Mesothelial cell of epicardium (in vitro differentiated cells): ENCODE data around the gene CPLANE1. TPM values are rescaled to one million over a fixed set of nuclear protein-coding genes. Genes with fewer than 3 reads are reported as not detected.

Source experiments
- DNase-seq, 2 experiments: peaks; one replicate each; pipeline ENCODE4 v3.0.0; 2021; ENCODE audit warnings: low spot score in 2 of 2; ENCODE audit not compliant: unreplicated experiment in 2 of 2
- H3K27ac Mint-ChIP-seq: 2 replicates; pipeline ENCODE4 v1.8.0; 2021; ENCODE audit warnings: mixed read lengths
- H3K27me3 Mint-ChIP-seq: 2 replicates; pipeline ENCODE4 v1.8.0; 2021; ENCODE audit warnings: low read depth, mixed read lengths
- H3K36me3 Mint-ChIP-seq: 2 replicates; pipeline ENCODE4 v1.8.0; 2021; ENCODE audit warnings: mixed read lengths
- H3K4me1 Mint-ChIP-seq: 2 replicates; pipeline ENCODE4 v1.8.0; 2021; ENCODE audit warnings: mixed read lengths
- H3K4me3 Mint-ChIP-seq: 2 replicates; pipeline ENCODE4 v1.8.0; 2021; ENCODE audit warnings: mild to moderate bottlenecking, moderate library complexity, mixed read lengths
- H3K9me3 Mint-ChIP-seq: 2 replicates; pipeline ENCODE4 v1.8.0; 2021; ENCODE audit warnings: mixed read lengths
- total RNA-seq: library from RNA; stranded (reverse); gene quantifications from 3 replicates; pipeline ENCODE4 v1.2.1, GENCODE V29; 2021
- TF ChIP-seq, protein P1 (sequence below): fragments of 200-600 bp; sonication (generic); IDR thresholded peaks from one replicate; pipeline ENCODE4 v1.5.0; 2021; ENCODE audit warnings: antibody characterized with exemption; ENCODE audit not compliant: unreplicated experiment

The CPLANE1 gene
- total RNA-seq, 1 donor from 2014 or later = 32.3 TPM

DNA sequence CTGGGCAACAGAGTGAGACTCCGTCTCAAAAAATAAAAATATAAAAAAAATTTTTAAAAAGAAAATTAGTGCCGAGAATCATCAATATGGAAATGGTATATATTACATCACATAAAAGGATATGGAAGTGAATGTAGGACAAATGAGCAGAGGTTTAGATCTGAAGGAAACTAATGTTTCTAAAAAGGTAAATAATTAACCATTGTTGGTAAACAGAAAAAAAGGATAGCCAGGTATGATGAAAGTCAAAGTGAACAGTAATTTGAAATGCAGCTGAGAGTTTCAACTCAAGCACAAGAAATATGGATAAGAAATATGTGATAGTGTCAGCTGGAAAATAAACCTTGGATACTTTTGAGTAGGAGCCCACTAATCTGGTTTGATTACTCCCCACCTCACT lies 76.2 kb downstream of the CPLANE1 start:
- Mint-ChIP-seq H3K36me3 (peaks cover 36% of the 10 kb centered on the region), H3K4me1 (no peaks in the 10 kb centered on the region), H3K9me3 (no peaks in the 10 kb centered on the region), H3K4me3 (no peak overlapping the region), H3K27ac (no peak overlapping the region), H3K27me3 (no peaks in the 10 kb centered on the region)
- DNase-seq = no peak
- TF ChIP-seq, protein P1, sequence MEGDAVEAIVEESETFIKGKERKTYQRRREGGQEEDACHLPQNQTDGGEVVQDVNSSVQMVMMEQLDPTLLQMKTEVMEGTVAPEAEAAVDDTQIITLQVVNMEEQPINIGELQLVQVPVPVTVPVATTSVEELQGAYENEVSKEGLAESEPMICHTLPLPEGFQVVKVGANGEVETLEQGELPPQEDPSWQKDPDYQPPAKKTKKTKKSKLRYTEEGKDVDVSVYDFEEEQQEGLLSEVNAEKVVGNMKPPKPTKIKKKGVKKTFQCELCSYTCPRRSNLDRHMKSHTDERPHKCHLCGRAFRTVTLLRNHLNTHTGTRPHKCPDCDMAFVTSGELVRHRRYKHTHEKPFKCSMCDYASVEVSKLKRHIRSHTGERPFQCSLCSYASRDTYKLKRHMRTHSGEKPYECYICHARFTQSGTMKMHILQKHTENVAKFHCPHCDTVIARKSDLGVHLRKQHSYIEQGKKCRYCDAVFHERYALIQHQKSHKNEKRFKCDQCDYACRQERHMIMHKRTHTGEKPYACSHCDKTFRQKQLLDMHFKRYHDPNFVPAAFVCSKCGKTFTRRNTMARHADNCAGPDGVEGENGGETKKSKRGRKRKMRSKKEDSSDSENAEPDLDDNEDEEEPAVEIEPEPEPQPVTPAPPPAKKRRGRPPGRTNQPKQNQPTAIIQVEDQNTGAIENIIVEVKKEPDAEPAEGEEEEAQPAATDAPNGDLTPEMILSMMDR = no peak

DNA sequence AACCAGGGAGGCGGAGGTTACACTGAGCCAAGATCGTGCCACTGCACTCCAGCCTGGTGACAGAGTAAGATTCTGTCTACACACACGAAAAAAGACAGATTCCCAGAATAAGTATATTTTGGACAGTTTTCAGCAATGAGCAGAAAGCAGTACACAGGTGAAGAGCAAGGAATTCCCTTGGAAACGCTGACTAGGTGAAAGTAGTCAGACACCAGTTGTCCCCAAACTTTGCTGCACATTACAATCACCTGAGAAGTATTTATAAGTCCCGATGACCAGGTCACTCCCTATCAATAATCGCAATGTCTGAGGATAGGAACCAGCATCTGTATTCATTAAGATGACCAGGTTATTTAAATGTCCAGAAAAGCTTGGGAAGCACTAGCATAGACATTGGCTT lies 78.3 kb downstream of the CPLANE1 start:
- no peak for DNase-seq
- no peak overlapping the region for H3K4me3 Mint-ChIP-seq
- H3K36me3 Mint-ChIP-seq = peaks cover 30% of the 10 kb centered on the region
- no peaks in the 10 kb centered on the region for H3K4me1 Mint-ChIP-seq
- no peak overlapping the region for H3K27ac Mint-ChIP-seq
- no peaks in the 10 kb centered on the region for H3K9me3 Mint-ChIP-seq
- no peaks in the 10 kb centered on the region for H3K27me3 Mint-ChIP-seq
- TF ChIP-seq, protein P1 = no peak

DNA sequence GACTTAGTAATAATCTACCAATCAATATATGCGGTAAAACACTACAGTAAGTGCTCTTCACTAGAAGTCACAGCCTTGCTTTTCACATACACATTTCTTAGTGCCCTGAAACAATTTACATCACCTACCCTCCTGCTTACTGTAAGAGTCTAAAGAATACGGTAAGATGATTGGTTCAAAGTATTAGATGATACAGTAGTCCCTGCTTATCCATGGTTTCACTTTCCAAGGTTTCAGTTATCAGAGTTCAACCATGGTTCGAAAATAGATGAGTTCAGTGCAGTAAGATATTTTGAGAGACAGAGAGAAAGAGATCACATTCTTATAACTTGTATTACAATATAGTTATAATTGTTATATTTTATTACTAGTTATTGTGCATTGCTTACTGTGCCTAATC lies 83.0 kb downstream of the CPLANE1 start:
- Mint-ChIP-seq H3K27ac (no peak overlapping the region), H3K27me3 (no peaks in the 10 kb centered on the region), H3K9me3 (no peaks in the 10 kb centered on the region), H3K4me3 (no peak overlapping the region), H3K4me1 (no peaks in the 10 kb centered on the region), H3K36me3 (peaks cover 34% of the 10 kb centered on the region)
- TF ChIP-seq, protein P1 = no peak
- DNase-seq = no peak

GRCh38 chr5:37165761-37166160 lies 83.4 kb downstream of the CPLANE1 start:
- no peaks in the 10 kb centered on the region for H3K9me3 Mint-ChIP-seq
- H3K36me3 Mint-ChIP-seq = peaks cover 36% of the 10 kb centered on the region
- H3K27ac Mint-ChIP-seq = no peak overlapping the region
- TF ChIP-seq, protein P1 = no peak
- no peak overlapping the region for H3K4me3 Mint-ChIP-seq
- no peak for DNase-seq
- H3K27me3 Mint-ChIP-seq = no peaks in the 10 kb centered on the region
- H3K4me1 Mint-ChIP-seq = no peaks in the 10 kb centered on the region

DNA sequence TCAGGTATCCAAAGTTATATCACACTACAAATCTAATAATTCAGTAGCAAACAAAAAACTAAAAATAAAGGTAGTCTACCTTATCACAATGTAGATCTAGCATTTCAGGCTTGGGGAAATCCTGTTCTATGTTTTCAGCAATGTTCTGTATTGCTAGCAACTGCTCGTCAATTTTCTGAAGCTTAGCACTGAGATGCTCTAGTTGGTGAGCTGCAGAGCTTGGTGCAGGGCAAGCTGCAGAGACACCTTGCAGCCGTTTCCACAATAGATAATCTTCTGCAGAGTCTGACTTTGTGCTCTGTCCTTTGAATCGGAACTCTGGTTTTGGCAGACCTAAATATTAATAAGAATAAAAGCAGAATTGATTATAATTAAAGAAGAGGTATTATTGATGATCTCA lies 95.5 kb downstream of the CPLANE1 start:
- Mint-ChIP-seq H3K27ac (no peak overlapping the region), H3K9me3 (no peaks in the 10 kb centered on the region), H3K4me1 (no peaks in the 10 kb centered on the region), H3K27me3 (no peaks in the 10 kb centered on the region), H3K4me3 (no peak overlapping the region), H3K36me3 (peaks cover 37% of the 10 kb centered on the region)
- no peak for DNase-seq
- TF ChIP-seq, protein P1 = no peak

DNA sequence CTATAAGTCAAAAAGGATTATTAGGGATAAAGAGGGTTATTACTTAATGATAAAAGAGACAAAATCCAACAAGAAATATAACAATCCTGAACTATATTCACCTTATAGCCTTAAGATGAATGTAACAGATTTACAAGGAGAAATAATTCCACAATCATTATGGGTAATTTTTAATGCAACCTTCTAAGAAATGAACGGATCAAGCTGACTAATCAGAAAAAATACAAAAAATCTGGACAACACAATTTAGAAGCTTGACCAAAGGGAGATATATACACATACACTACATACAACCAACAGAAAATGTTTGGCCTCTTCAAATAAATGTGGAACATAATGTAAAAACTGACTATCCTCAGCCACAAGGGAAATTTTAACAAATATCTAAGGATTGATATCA lies 102.3 kb downstream of the CPLANE1 start:
- H3K4me3 Mint-ChIP-seq = no peak overlapping the region
- no peak overlapping the region for H3K27ac Mint-ChIP-seq
- peaks cover 21% of the 10 kb centered on the region for H3K9me3 Mint-ChIP-seq
- H3K27me3 Mint-ChIP-seq = no peaks in the 10 kb centered on the region
- TF ChIP-seq, protein P1 = no peak
- DNase-seq = no peak
- no peaks in the 10 kb centered on the region for H3K4me1 Mint-ChIP-seq
- peaks cover 51% of the 10 kb centered on the region for H3K36me3 Mint-ChIP-seq
